ENCODE data around the gene POLR1A. TPM values are rescaled to one million over a fixed set of nuclear protein-coding genes. Genes with fewer than 3 reads are reported as not detected.

Gene POLR1A
- total RNA-seq, 1 experiment from 2014 or later: 29.7 TPM

DNA sequence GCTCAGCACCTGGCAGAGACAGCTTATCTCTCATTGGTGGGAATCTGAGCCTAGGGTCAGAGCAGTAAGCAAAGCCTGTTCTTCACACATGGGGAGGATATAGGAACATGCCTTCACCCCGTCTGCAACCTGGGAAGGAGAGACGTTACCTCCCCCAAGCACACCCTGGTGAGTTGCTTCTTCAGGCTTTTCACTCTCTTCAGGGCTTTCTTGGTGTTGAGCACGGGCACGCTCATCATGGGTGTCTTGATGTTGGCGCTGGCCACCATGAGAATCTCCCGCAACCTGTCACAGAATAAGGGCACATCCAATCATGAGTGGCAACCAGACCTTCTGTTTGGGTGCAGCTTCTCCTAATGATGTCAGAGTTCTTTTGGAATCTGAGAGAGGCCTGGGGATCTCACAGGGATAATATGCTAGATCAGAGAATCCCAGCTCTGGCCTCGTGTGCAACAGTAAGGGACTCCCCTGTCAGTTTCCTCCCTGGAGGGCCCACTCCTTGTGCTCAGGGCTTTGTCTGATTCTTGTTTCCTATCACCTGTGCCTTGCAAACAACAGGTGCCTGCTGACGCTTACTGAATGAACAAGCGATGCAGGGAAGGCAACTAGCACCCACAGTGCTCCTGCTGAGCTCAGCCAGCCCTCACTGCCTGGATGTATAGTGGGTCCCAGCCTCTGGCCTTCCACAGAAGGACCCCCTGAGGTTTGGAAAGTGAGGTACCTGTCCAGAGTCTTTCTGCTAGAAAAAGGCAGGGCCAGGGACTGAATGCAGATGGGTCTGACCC lies 66.3 kb downstream of the POLR1A start:
- no peak overlapping the region for H3K27ac ChIP-seq
- no peaks in the 10 kb centered on the region for H3K9me3 ChIP-seq (ENCODE audit: insufficient read depth, low read depth)
- ChIA-PET POLR2A (ENCODE audit: unreplicated experiment) (interaction anchor here (0.7 kb wide), 1 partner anchor 17 kb away, joined by 3 read pairs; no protein-coding TSS in a partner anchor), CTCF (no interaction called here)
- peaks cover 4% of the 10 kb centered on the region; the same call in 1 of the 2 replicates for H3K36me3 ChIP-seq (ENCODE audit: low read depth)
- no peaks in the 10 kb centered on the region for H3K79me2 ChIP-seq (ENCODE audit: low read depth)
- H3K27me3 ChIP-seq (ENCODE audit: insufficient read depth, low read depth): no peaks in the 10 kb centered on the region
- no peak overlapping the region for H3K4me3 ChIP-seq
- no peaks in the 10 kb centered on the region for H3F3A ChIP-seq (ENCODE audit: insufficient read depth, low read depth)
- H3K4me1 ChIP-seq (replicated peaks; ENCODE audit: insufficient read depth): no peaks in the 10 kb centered on the region
- H3K9me2 ChIP-seq (ENCODE audit: insufficient read depth): no peaks in the 10 kb centered on the region
- no TSS peak for BruUV-seq (replicated peaks)
- intact Hi-C loops (cut with micrococcal nuclease; ENCODE audit: unreplicated experiment): no loop called here
- no peaks in the 10 kb centered on the region for H4K20me1 ChIP-seq (ENCODE audit: insufficient read depth)
- H3K4me2 ChIP-seq: no peak overlapping the region
- no peak for TF ChIP-seq EZH2 (IDR thresholded peaks at IDR 0.05; ENCODE audit: low read depth)
- DNase-seq: no peak
- no peak overlapping the region for H2AFZ ChIP-seq

GRCh38 chr2:86038291-86039081 lies 67.2 kb downstream of the POLR1A start:
- no peak overlapping the region for H2AFZ ChIP-seq
- H3K4me2 ChIP-seq: no peak overlapping the region
- H3K4me3 ChIP-seq: no peak overlapping the region
- H3K9me2 ChIP-seq (ENCODE audit: insufficient read depth): no peaks in the 10 kb centered on the region
- DNase-seq: no peak
- no peaks in the 10 kb centered on the region for H3F3A ChIP-seq (ENCODE audit: insufficient read depth, low read depth)
- peaks cover 11% of the 10 kb centered on the region for H3K36me3 ChIP-seq (ENCODE audit: low read depth)
- H3K9me3 ChIP-seq (ENCODE audit: insufficient read depth, low read depth): no peaks in the 10 kb centered on the region
- ChIA-PET POLR2A (ENCODE audit: unreplicated experiment) (no interaction called here), CTCF (no interaction called here)
- H3K4me1 ChIP-seq (replicated peaks; ENCODE audit: insufficient read depth): no peaks in the 10 kb centered on the region
- H3K27ac ChIP-seq: no peak overlapping the region
- H3K79me2 ChIP-seq (ENCODE audit: low read depth): no peaks in the 10 kb centered on the region
- TF ChIP-seq EZH2 (IDR thresholded peaks at IDR 0.05; ENCODE audit: low read depth): no peak
- TF ChIP-seq, protein P1, sequence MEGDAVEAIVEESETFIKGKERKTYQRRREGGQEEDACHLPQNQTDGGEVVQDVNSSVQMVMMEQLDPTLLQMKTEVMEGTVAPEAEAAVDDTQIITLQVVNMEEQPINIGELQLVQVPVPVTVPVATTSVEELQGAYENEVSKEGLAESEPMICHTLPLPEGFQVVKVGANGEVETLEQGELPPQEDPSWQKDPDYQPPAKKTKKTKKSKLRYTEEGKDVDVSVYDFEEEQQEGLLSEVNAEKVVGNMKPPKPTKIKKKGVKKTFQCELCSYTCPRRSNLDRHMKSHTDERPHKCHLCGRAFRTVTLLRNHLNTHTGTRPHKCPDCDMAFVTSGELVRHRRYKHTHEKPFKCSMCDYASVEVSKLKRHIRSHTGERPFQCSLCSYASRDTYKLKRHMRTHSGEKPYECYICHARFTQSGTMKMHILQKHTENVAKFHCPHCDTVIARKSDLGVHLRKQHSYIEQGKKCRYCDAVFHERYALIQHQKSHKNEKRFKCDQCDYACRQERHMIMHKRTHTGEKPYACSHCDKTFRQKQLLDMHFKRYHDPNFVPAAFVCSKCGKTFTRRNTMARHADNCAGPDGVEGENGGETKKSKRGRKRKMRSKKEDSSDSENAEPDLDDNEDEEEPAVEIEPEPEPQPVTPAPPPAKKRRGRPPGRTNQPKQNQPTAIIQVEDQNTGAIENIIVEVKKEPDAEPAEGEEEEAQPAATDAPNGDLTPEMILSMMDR (conservative IDR thresholded peaks at IDR 0.05): no peak
- no peaks in the 10 kb centered on the region for H4K20me1 ChIP-seq (ENCODE audit: insufficient read depth)
- BruUV-seq (replicated peaks): no TSS peak
- intact Hi-C loops (cut with micrococcal nuclease; ENCODE audit: unreplicated experiment): no loop called here
- H3K27me3 ChIP-seq (ENCODE audit: insufficient read depth, low read depth): no peaks in the 10 kb centered on the region

GRCh38 chr2:86037795-86038192 lies 67.9 kb downstream of the POLR1A start:
- intact Hi-C loops (cut with micrococcal nuclease; ENCODE audit: unreplicated experiment): no loop called here
- no peaks in the 10 kb centered on the region for H3K4me1 ChIP-seq (replicated peaks; ENCODE audit: insufficient read depth)
- ChIA-PET CTCF (interaction anchor here (0.7 kb wide), 1 partner anchor 148 kb away, joined by 3 read pairs; no protein-coding TSS in a partner anchor), POLR2A (ENCODE audit: unreplicated experiment) (interaction anchor here (0.7 kb wide), 1 partner anchor 74 kb away, joined by 5 read pairs; no protein-coding TSS in a partner anchor)
- no peaks in the 10 kb centered on the region for H3K9me3 ChIP-seq (ENCODE audit: insufficient read depth, low read depth)
- no peaks in the 10 kb centered on the region for H3K27me3 ChIP-seq (ENCODE audit: insufficient read depth, low read depth)
- H3K4me2 ChIP-seq: no peak overlapping the region
- no peaks in the 10 kb centered on the region for H3F3A ChIP-seq (ENCODE audit: insufficient read depth, low read depth)
- peaks cover 14% of the 10 kb centered on the region for H3K36me3 ChIP-seq (ENCODE audit: low read depth)
- H4K20me1 ChIP-seq (ENCODE audit: insufficient read depth): no peaks in the 10 kb centered on the region
- H3K4me3 ChIP-seq: no peak overlapping the region
- H3K27ac ChIP-seq: no peak overlapping the region
- DNase-seq: no peak
- H3K79me2 ChIP-seq (ENCODE audit: low read depth): no peaks in the 10 kb centered on the region
- BruUV-seq (replicated peaks): no TSS peak
- H3K9me2 ChIP-seq (ENCODE audit: insufficient read depth): no peaks in the 10 kb centered on the region
- TF ChIP-seq, protein P1 (conservative IDR thresholded peaks at IDR 0.05): no peak
- no peak for TF ChIP-seq EZH2 (IDR thresholded peaks at IDR 0.05; ENCODE audit: low read depth)
- H2AFZ ChIP-seq: no peak overlapping the region

Measured in PC-9 (cell line).